T-helper 1 cell treated with Interleukin-12 subunit alpha and Interleukin-12 subunit beta and Interleukin-4 antibody, amounts not matched to agents 30 μg/mL and 1 μg/mL, for 36 hours (primary cell): Measurements from ENCODE around the gene EEIG2.

Experiments
- H3K27ac Mint-ChIP-seq: one replicate; pipeline ENCODE4 v1.8.0; 2021; ENCODE audit warnings: mild to moderate bottlenecking, mixed read lengths
- H3K27me3 Mint-ChIP-seq: one replicate; pipeline ENCODE4 v1.8.0; 2021; ENCODE audit warnings: low read depth, mixed read lengths
- H3K36me3 Mint-ChIP-seq: one replicate; pipeline ENCODE4 v1.8.0; 2021; ENCODE audit warnings: low read depth, mixed read lengths
- H3K4me1 Mint-ChIP-seq: one replicate; pipeline ENCODE4 v1.8.0; 2021; ENCODE audit warnings: low read depth, mixed read lengths
- H3K4me3 Mint-ChIP-seq: one replicate; pipeline ENCODE4 v1.8.0; 2021; ENCODE audit warnings: mild to moderate bottlenecking, moderate library complexity, mixed read lengths
- H3K9me3 Mint-ChIP-seq: one replicate; pipeline ENCODE4 v1.8.0; 2021; ENCODE audit warnings: mixed read lengths

The EEIG2 gene

DNA sequence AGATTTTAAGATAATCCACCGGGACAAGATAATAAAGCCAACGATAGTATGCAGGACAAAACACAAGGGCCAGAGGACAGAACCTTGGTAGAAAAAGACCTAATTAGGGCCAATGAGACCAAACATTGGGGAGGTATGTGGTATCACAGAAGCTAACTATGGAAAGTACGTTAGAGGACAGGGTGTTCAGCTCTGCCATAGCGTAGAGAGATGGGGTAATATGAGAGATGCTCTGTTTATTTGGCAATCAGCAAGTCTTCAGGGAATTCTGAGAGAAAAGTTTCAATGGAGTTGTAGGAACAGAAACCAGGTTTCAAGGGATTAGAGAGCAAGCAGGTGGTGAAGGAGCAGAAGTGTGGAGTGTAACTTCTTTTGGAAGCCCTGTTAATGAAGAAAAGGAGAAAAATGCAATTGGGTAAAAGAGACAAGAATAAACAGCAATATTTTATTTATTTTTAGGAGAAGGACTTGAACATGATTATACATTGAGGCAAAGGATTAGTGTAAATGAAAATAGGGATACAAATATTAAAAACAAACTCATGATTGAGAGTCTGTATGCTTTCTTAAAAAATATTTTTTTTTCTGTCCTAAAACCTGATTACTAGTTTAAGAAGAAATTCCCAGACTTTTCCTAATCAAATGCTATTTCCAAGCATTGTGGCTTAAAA lies 24.0 kb downstream of the EEIG2 start:
- peaks cover 24% of the 10 kb centered on the region for H3K9me3 Mint-ChIP-seq
- H3K27me3 Mint-ChIP-seq: no peaks in the 10 kb centered on the region
- no peak overlapping the region for H3K27ac Mint-ChIP-seq
- peaks cover 3% of the 10 kb centered on the region for H3K4me1 Mint-ChIP-seq
- H3K36me3 Mint-ChIP-seq: peaks cover 6% of the 10 kb centered on the region
- H3K4me3 Mint-ChIP-seq: no peak overlapping the region

DNA sequence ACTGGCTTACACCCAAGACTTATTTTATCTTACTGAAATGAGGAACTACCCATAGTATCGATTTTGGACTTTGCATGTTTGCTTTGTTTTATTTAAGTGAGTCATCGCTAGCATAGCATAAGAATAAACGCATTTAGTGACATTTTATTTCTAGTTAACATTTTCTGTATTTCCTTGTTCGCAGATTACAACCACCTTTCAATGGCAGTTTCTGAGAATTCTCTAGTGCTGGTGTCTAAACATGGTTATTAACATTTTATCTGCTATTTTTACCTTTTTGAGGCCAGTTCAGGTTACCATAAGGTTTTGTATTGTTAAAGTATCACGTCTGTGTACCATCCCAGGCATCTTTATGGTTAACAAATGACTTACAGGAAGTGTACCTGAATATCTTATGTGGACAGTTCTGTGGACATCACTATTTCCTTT lies 24.5 kb downstream of the EEIG2 start:
- Mint-ChIP-seq H3K36me3 (peaks cover 6% of the 10 kb centered on the region), H3K9me3 (peaks cover 23% of the 10 kb centered on the region), H3K27me3 (no peaks in the 10 kb centered on the region), H3K4me3 (no peak overlapping the region), H3K4me1 (peaks cover 4% of the 10 kb centered on the region), H3K27ac (no peak overlapping the region)

DNA sequence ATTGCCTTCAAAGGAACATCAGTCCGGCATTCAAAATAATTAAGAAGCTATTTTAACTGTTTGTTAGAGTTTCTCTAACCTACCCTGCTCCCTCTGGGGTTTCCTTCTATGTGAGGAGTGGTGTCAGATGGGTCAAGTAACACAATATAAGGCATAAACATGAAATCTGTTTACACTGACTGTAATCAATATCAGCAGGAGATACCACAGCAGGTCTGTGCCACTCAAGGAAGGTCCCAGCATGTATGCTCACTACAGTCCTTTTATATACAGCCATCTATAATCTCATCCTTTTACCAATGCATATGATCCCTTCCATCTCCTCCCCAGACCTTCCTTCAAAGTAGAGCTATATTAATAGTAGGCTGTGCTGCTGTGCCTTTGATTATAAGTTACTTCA lies 25.4 kb downstream of the EEIG2 start:
- peaks cover 7% of the 10 kb centered on the region for H3K4me1 Mint-ChIP-seq
- H3K27ac Mint-ChIP-seq: no peak overlapping the region
- H3K36me3 Mint-ChIP-seq: peaks cover 5% of the 10 kb centered on the region
- H3K27me3 Mint-ChIP-seq: no peaks in the 10 kb centered on the region
- peaks cover 17% of the 10 kb centered on the region for H3K9me3 Mint-ChIP-seq
- H3K4me3 Mint-ChIP-seq: no peak overlapping the region

DNA sequence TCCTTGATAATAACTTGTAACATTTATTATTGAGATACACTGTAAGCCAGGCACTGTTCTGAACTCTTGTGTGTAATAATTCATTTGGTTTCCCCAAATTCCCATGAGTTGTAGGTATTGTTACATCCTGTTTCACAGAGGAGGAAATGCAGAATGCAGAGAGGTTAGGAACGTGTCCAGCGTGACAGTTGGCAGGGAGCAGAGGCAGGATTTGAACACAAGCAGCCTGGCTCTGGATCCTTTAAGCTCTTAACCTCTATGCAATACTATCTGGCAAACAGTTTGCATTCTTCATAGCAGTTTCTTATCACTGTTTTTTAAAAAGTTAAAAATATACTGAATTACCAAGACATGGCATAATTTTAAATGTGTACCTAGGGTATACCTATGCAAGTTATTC lies 30.5 kb downstream of the EEIG2 start:
- Mint-ChIP-seq H3K4me1 (peaks cover 18% of the 10 kb centered on the region), H3K27ac (no peak overlapping the region), H3K27me3 (no peaks in the 10 kb centered on the region), H3K36me3 (peaks cover 1% of the 10 kb centered on the region), H3K4me3 (no peak overlapping the region), H3K9me3 (peaks cover 4% of the 10 kb centered on the region)

DNA sequence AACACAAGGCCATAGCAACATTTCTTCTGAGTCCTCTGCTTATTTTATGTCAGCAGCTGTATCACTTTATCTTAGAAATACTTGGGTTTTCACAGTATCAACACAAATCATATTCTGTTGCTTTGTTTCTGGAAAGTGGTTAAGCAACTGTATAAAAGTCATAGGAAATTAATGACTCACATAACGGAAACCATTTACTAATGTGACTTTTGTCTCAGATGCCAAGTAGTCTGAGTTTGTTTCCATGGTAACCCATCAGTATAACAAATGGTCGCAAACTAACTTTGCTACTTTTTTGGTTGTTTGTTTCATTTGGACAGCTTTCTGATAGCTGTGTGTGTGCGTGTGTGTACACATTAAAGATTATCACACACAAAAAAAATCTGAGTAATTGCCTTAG lies 31.1 kb downstream of the EEIG2 start:
- Mint-ChIP-seq H3K4me1 (peaks cover 18% of the 10 kb centered on the region), H3K27ac (no peak overlapping the region)

DNA sequence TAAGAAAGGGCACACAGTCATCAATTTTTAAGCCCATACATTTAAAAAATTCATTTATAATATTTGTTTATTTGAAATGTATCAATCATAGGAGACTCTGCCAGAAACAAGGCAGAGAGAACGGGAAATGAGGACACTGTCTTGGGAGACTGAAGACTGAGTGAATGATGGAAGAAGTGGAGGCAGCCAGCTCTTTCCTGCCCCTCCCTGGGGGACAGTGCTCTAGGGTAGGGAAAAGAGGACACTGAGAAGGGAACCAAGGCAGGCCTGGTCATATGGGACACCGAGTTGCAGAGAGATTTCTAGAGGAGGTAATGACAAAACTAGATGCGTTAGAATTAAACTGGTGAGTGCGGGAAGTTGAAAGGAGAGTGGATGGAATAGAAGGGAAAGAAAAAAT lies 31.6 kb downstream of the EEIG2 start:
- Mint-ChIP-seq H3K27me3 (no peaks in the 10 kb centered on the region), H3K4me1 (peaks cover 16% of the 10 kb centered on the region), H3K27ac (peak overlapping the region; percentile 45), H3K36me3 (peaks cover 1% of the 10 kb centered on the region), H3K4me3 (no peak overlapping the region), H3K9me3 (peaks cover 4% of the 10 kb centered on the region)

More for the DNA sequence above, 31.1 kb downstream of the EEIG2 start:
- peaks cover 4% of the 10 kb centered on the region for H3K9me3 Mint-ChIP-seq
- no peaks in the 10 kb centered on the region for H3K27me3 Mint-ChIP-seq
- peaks cover 1% of the 10 kb centered on the region for H3K36me3 Mint-ChIP-seq
- H3K4me3 Mint-ChIP-seq: no peak overlapping the region

DNA sequence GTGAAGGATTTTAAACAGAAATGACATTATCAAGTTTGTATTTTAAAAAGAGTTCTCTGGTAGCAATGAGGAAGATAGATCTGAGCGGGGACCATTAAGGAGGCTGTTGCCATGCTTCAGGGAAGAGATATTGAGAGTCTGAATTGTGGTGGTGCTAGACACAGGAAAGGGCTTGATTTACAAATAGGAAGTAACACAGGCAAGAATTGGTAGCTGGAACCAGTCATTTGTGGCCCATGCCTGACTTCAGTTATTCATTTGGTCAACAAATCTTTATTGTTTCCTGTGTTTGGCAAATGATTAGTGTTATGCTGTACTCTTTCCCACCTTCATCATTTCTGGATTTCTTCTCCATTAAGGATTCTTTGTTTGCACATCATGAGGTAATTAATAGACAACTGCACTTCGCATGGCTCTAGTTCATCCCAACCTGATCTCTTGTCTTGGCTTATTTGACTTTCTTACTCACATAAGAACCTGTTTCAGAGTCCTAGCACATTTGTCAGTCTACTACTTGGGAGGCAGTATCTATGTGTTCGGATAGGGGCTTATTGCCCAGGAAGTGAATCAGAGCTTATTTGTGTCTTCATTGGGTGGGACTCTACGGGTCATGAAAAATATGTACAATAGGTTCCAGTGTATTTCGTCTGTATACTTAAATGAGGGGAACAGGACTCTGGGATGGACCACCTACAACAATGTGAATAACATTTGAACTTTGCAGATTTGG lies 32.3 kb downstream of the EEIG2 start:
- Mint-ChIP-seq H3K9me3 (peaks cover 4% of the 10 kb centered on the region), H3K27me3 (no peaks in the 10 kb centered on the region), H3K4me1 (peaks cover 16% of the 10 kb centered on the region), H3K4me3 (no peak overlapping the region), H3K36me3 (peaks cover 1% of the 10 kb centered on the region), H3K27ac (peak overlapping the region; percentile 43)

DNA sequence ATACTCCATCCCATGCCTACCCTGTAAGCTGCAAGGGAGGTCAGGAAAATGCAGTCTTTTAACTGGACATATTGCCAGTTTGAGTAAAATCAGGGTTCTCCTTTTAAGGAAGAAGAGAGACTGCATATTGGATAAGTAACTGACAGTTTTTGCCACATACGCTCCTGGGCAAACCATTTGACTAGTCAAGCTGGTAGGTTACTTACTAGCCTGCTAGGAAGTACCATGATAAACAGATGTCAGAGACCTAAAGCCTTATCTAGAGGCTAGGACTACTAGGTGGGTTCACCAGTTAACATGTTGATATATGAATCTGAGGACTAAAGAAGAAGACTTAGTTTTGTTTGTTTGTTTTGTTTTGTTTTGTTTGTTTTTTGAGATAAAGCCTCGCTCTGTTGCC lies 33.5 kb downstream of the EEIG2 start:
- H3K27ac Mint-ChIP-seq: no peak overlapping the region
- H3K27me3 Mint-ChIP-seq: no peaks in the 10 kb centered on the region
- no peak overlapping the region for H3K4me3 Mint-ChIP-seq
- no peaks in the 10 kb centered on the region for H3K9me3 Mint-ChIP-seq
- H3K36me3 Mint-ChIP-seq: peaks cover 3% of the 10 kb centered on the region
- peaks cover 16% of the 10 kb centered on the region for H3K4me1 Mint-ChIP-seq

DNA sequence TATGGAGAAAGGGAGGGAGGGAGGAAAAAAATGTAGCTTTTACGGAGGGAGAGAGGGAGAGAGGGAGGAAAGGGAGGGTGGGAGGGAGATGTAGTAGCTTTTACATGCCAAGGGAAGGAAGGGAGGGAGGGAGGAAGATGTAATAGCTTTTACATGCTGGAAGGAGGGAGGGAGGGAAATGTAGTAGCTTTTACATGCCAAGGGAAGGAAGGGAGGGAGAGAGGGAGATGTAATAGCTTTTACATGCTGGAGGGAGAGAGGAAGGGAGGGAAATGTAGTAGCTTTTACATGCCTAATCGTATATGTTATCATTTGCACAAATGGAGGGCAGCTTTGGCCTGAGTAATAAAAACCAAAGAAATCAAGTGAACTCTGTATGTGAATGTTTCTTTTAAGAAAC lies 35.6 kb downstream of the EEIG2 start:
- Mint-ChIP-seq H3K36me3 (peaks cover 3% of the 10 kb centered on the region), H3K27me3 (no peaks in the 10 kb centered on the region), H3K4me3 (no peak overlapping the region), H3K27ac (no peak overlapping the region), H3K4me1 (peaks cover 11% of the 10 kb centered on the region), H3K9me3 (no peaks in the 10 kb centered on the region)

DNA sequence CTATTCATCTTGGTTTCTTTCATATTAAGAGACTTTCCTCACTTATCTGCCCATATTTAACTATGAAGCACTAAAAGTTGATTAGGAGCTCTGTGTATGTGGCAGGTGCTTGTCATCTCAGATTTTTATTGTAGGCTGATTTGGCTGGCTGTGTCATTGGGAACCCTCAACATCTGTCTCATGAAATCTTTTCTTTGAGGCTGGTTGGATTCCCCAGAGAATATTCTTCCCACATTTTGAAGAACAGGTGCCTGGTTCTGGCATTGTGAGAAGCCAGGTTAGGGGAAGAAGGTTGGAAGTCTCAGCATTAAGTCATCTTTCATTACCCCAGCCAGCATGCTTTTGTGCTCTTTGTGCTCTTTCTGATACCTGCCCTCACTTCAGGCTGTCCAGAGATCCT lies 37.1 kb downstream of the EEIG2 start:
- H3K36me3 Mint-ChIP-seq: peaks cover 3% of the 10 kb centered on the region
- no peak overlapping the region for H3K4me3 Mint-ChIP-seq
- no peaks in the 10 kb centered on the region for H3K9me3 Mint-ChIP-seq
- H3K27me3 Mint-ChIP-seq: no peaks in the 10 kb centered on the region
- no peak overlapping the region for H3K27ac Mint-ChIP-seq
- peaks cover 4% of the 10 kb centered on the region for H3K4me1 Mint-ChIP-seq

DNA sequence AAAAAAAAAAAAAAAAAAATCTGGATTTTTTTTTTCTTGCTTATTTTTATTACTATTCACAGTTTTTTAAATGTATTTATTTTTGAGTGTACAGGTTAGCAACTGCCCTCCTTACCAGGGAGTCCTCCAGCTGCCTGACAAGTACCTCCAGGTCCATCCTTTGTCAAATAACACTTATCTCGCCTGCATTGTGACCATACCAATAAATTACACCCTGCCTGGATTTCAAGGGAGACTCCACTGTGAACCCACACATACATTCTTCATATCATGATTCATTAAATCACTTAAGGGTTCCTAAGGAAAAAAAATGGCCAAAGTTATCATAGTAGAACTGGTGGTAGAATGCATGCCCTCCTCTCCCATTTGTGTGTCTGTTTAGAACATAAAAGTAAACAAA lies 38.4 kb downstream of the EEIG2 start:
- Mint-ChIP-seq H3K27me3 (no peaks in the 10 kb centered on the region), H3K4me1 (no peaks in the 10 kb centered on the region), H3K9me3 (no peaks in the 10 kb centered on the region), H3K27ac (no peak overlapping the region), H3K36me3 (peaks cover 3% of the 10 kb centered on the region), H3K4me3 (no peak overlapping the region)

DNA sequence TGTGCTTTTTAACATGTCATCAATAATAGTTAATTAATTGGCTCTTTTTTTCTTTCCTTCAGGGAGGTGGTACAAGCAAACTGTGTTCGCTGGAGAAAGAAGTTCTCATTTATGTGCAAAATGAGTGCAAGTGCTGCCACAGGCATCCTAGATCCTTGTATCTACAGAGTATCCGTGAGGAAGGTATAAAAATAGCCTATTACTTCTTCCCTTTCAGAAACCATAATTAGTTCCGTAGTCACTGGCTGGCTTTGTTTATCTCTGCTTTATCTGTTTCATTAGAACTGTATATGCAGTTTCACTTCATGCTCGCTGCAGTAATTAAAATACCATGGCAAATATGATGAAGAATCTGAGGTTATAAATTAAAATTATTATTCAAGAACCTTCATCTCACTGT lies 40.6 kb downstream of the EEIG2 start:
- H3K4me1 Mint-ChIP-seq: no peaks in the 10 kb centered on the region
- H3K9me3 Mint-ChIP-seq: no peaks in the 10 kb centered on the region
- no peak overlapping the region for H3K27ac Mint-ChIP-seq
- no peak overlapping the region for H3K4me3 Mint-ChIP-seq
- no peaks in the 10 kb centered on the region for H3K27me3 Mint-ChIP-seq
- peaks cover 1% of the 10 kb centered on the region for H3K36me3 Mint-ChIP-seq

DNA sequence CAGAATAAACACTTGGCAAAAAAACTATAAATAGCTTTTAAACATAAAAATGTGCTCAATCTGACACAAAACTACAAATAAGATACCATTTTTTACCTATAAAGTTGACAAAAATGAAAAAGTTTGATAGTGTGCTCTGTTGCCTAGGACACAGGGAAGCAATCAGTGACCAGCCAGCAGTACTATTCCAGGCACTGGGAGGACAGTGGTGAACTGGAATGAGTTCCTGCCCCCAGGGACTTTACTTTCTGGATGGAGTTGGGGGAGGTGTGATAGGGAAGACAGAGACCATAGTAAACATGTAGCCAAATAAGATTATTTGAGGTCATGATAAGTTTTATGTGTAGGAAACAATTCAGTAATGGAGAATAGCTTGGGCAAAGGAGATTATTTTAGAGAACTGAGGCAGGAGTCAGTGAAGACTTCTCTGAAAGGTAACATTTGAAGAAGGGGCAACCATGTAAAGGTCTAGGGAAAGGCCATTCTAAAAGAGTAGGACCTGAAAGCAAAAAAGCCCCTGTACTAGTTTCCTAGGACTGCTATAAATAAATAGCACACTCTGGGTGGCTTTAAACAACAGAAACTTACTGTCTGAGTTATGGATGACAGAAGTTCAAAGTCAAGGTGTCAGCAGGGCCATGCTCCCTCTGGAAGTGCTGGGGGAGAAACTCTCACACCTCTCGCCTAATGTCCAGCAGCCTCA lies 42.0 kb downstream of the EEIG2 start:
- H3K9me3 Mint-ChIP-seq: no peaks in the 10 kb centered on the region
- peaks cover 1% of the 10 kb centered on the region for H3K36me3 Mint-ChIP-seq
- H3K4me1 Mint-ChIP-seq: no peaks in the 10 kb centered on the region
- no peaks in the 10 kb centered on the region for H3K27me3 Mint-ChIP-seq
- H3K4me3 Mint-ChIP-seq: no peak overlapping the region
- no peak overlapping the region for H3K27ac Mint-ChIP-seq

DNA sequence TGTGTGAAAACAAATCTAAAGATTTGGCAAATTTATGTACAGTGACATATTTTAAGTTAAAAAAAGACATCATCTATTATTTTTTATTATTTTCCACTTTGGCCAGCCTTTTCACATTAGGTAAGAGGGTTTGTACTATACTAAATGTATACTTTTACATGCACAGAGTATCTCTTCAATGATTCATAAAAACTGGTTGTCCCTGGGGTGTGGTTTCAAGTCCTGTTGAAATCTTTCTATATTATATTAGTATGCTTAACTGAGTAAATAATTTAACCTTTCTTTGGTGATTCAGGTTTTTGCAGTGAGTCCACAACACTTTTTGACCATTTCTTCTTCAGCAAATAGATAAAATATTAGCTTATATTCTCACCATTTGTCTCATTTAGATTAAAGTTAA lies 45.7 kb downstream of the EEIG2 start:
- H3K4me1 Mint-ChIP-seq: peaks cover 2% of the 10 kb centered on the region
- H3K27ac Mint-ChIP-seq: no peak overlapping the region
- H3K36me3 Mint-ChIP-seq: peaks cover 11% of the 10 kb centered on the region
- no peaks in the 10 kb centered on the region for H3K27me3 Mint-ChIP-seq
- H3K4me3 Mint-ChIP-seq: no peak overlapping the region
- H3K9me3 Mint-ChIP-seq: no peaks in the 10 kb centered on the region

DNA sequence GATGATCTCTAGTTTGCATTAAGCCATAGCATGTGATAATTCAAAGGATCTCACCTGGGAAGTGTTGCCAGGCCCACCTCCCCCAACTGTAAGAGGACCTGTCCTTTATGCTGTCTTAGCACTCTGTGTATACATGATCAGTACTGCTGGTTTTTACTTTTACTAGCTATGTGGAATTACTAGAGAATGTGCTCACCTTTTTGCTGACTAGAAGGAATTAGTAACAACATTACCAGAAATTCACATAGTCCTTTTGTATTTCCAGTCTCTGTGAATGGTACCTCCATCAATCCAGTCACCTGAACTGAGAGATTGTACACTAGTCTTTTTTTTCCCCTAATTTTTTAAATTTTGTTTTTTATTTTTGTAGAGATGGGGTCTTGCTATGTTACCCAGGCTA lies 46.6 kb downstream of the EEIG2 start:
- Mint-ChIP-seq H3K27ac (no peak overlapping the region), H3K27me3 (no peaks in the 10 kb centered on the region), H3K4me3 (no peak overlapping the region), H3K36me3 (peaks cover 11% of the 10 kb centered on the region), H3K4me1 (peaks cover 2% of the 10 kb centered on the region), H3K9me3 (no peaks in the 10 kb centered on the region)
